Mesothelial cell of epicardium (in vitro differentiated cells): ENCODE data around the gene DLEC1. TPM values are rescaled to one million over a fixed set of nuclear protein-coding genes. Genes with fewer than 3 reads are reported as not detected.

ENCODE experiments used
- DNase-seq, 2 experiments: peaks; one replicate each; pipeline ENCODE4 v3.0.0; 2021; ENCODE audit warnings: low spot score in 2 of 2; ENCODE audit not compliant: unreplicated experiment in 2 of 2
- H3K27ac Mint-ChIP-seq: 2 replicates; pipeline ENCODE4 v1.8.0; 2021; ENCODE audit warnings: mixed read lengths
- H3K27me3 Mint-ChIP-seq: 2 replicates; pipeline ENCODE4 v1.8.0; 2021; ENCODE audit warnings: low read depth, mixed read lengths
- H3K36me3 Mint-ChIP-seq: 2 replicates; pipeline ENCODE4 v1.8.0; 2021; ENCODE audit warnings: mixed read lengths
- H3K4me1 Mint-ChIP-seq: 2 replicates; pipeline ENCODE4 v1.8.0; 2021; ENCODE audit warnings: mixed read lengths
- H3K4me3 Mint-ChIP-seq: 2 replicates; pipeline ENCODE4 v1.8.0; 2021; ENCODE audit warnings: mild to moderate bottlenecking, moderate library complexity, mixed read lengths
- H3K9me3 Mint-ChIP-seq: 2 replicates; pipeline ENCODE4 v1.8.0; 2021; ENCODE audit warnings: mixed read lengths
- CTCF ChIP-seq: fragments of 200-600 bp; sonication (generic); IDR thresholded peaks from one replicate; pipeline ENCODE4 v1.5.0; 2021; ENCODE audit warnings: antibody characterized with exemption; ENCODE audit not compliant: unreplicated experiment
- total RNA-seq: library from RNA; stranded (reverse); gene quantifications from 3 replicates; pipeline ENCODE4 v1.2.1, GENCODE V29; 2021

DLEC1 gene
- total RNA-seq, 1 donor from 2014 or later, result 1.4 TPM

- no peak for DNase-seq
- H3K4me3 Mint-ChIP-seq, result no peak overlapping the region
- H3K36me3 Mint-ChIP-seq, result peaks cover 7% of the 10 kb centered on the region
- TF ChIP-seq CTCF, result no peak
- no peak overlapping the region for H3K27ac Mint-ChIP-seq
- H3K9me3 Mint-ChIP-seq, result no peaks in the 10 kb centered on the region
- no peaks in the 10 kb centered on the region for H3K27me3 Mint-ChIP-seq
- peaks cover 4% of the 10 kb centered on the region for H3K4me1 Mint-ChIP-seq
Measured at GRCh38 chr3:38006445-38006995, 32.5 kb upstream of the DLEC1 start.

GRCh38 chr3:38007754-38008090 is 31.3 kb upstream of the DLEC1 start:
- TF ChIP-seq CTCF, result no peak
- H3K9me3 Mint-ChIP-seq, result no peaks in the 10 kb centered on the region

GRCh38 chr3:38008191-38008701 is 30.8 kb upstream of the DLEC1 start:
- Mint-ChIP-seq H3K27ac (no peak overlapping the region), H3K27me3 (no peaks in the 10 kb centered on the region), H3K4me1 (peaks cover 4% of the 10 kb centered on the region), H3K4me3 (no peak overlapping the region), H3K9me3 (no peaks in the 10 kb centered on the region), H3K36me3 (peaks cover 7% of the 10 kb centered on the region)
- no peak for DNase-seq
- TF ChIP-seq CTCF, result no peak

More at GRCh38 chr3:38007754-38008090, 31.3 kb upstream of the DLEC1 start:
- Mint-ChIP-seq H3K4me3 (no peak overlapping the region), H3K4me1 (peaks cover 4% of the 10 kb centered on the region), H3K27ac (no peak overlapping the region), H3K36me3 (peaks cover 7% of the 10 kb centered on the region), H3K27me3 (no peaks in the 10 kb centered on the region)
- DNase-seq, result no peak

- Mint-ChIP-seq H3K4me1 (peaks cover 4% of the 10 kb centered on the region), H3K36me3 (peaks cover 7% of the 10 kb centered on the region), H3K27me3 (no peaks in the 10 kb centered on the region), H3K4me3 (no peak overlapping the region), H3K9me3 (no peaks in the 10 kb centered on the region), H3K27ac (no peak overlapping the region)
- TF ChIP-seq CTCF, result no peak
- DNase-seq, result no peak
Measured at GRCh38 chr3:38008971-38009580, 29.9 kb upstream of the DLEC1 start.

DNA sequence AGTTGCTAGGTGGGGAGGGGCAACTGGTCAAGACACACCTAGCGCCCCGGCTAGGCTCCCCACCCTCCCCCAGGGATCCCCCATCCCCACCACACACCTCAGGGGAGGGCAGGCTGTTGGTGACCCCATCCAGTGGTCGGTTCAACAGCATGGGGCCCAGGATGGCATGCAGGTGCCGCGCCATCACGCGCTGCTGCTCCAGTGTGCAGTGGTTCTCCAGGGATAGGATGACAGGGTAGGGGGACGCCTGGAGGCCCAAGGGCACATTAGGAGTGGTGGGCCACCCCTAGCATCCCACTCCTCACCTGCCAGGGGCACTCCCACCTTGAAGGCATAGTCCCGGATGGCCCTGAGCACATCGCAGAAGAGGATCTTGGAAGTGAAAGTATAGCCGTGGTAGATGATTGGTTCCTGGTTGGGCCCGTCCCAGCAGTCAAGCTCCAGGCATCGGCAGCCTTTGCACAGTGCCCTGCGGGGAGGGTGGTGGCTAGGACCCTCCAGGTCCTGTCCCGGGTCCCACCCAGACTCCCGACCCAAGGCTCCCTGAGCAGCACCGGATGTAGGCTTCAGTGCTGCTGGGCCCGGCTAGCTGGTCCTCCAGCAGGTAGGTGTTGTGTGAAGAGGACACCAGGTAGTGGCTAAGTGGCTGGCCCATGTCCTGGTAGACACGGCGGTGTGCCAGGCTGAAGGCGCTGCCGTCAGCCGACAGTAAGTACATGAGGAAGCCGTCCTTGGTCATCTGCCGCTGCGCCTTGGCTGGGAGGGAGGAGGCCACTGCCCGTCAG is 29.0 kb upstream of the DLEC1 start:
- peaks cover 17% of the 10 kb centered on the region for H3K36me3 Mint-ChIP-seq
- H3K27me3 Mint-ChIP-seq, result no peaks in the 10 kb centered on the region
- H3K4me3 Mint-ChIP-seq, result no peak overlapping the region
- H3K9me3 Mint-ChIP-seq, result peaks cover 6% of the 10 kb centered on the region
- TF ChIP-seq CTCF, result no peak
- no peak for DNase-seq
- no peaks in the 10 kb centered on the region for H3K4me1 Mint-ChIP-seq
- H3K27ac Mint-ChIP-seq, result no peak overlapping the region
